Gastroesophageal sphincter (tissue), 3 donors: ENCODE measurements around the gene SNED1.

ENCODE experiments used
- EP300 ChIP-seq: sonication (generic); formaldehyde crosslinking; IDR thresholded peaks from one replicate; pipeline ENCODE4 v1.6.1; 2017; ENCODE audit warnings: antibody characterized with exemption, mild to moderate bottlenecking
- POLR2A ChIP-seq, 2 donors: fragments of 450-650 bp; IDR thresholded peaks; one replicate each; pipeline ENCODE4 v1.6.1; 2017; ENCODE audit warnings: antibody characterized with exemption in 2 of 2, mild to moderate bottlenecking in 2 of 2, moderate library complexity in 1 of 2
- POLR2AphosphoS5 ChIP-seq: sonication (generic); formaldehyde crosslinking; IDR thresholded peaks from one replicate; pipeline ENCODE4 v1.6.1; 2017; ENCODE audit warnings: antibody characterized with exemption
- TF ChIP-seq, protein P1 (sequence below), 4 experiments: fragments of 200-600 bp in 2 of 4; fragments of 450-650 bp in 2 of 4; sonication (generic) in 1 of 4; IDR thresholded peaks; one replicate each; pipeline ENCODE4 v1.5.1; 2017 to 2019; ENCODE audit warnings: antibody characterized with exemption in 4 of 4, mild to moderate bottlenecking in 2 of 4, moderate library complexity in 2 of 4

DNA sequence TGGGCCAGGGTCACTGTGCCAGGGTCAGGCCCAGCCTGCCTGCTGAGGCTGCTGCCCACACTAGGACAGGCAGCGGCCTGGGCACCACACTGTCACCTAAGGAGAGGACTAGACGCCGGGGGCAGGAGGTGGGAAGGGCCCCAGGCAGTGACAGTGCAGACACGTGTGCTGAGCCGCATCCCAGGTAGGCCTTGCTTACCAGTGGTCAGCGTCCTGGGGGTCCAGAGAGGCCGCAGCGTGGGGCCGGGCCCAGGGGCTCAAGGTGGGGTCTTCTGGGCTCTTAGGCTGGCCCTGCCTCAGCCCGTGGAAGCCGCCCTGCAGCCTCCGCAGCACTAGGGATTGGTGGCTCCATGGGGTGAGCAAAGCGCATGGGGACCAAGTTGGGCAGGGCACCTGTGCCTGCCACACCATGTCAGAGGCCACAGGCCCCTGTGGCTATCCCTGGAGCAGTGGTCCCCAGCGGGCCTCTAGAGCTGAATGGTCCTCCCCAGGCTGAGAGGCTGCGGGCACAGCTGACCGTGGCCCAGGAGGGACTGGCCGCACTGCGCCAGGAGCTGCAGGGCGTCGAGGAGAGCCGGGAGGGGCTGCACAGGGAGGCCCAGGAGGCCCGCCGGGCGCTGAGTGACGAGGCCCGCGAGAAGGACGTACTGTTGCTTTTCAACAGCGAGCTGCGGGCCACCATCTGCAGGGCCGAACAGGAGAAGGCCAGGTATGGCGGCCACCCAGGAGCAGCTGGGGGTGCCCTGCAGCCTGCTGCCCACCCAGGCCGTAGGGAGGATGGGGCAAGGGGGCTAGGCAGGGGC lies 35.2 kb upstream of the SNED1 start:
- no peak for TF ChIP-seq POLR2A (IDR thresholded peaks at IDR 0.05)
- TF ChIP-seq POLR2AphosphoS5 = no peak
- TF ChIP-seq, protein P1, sequence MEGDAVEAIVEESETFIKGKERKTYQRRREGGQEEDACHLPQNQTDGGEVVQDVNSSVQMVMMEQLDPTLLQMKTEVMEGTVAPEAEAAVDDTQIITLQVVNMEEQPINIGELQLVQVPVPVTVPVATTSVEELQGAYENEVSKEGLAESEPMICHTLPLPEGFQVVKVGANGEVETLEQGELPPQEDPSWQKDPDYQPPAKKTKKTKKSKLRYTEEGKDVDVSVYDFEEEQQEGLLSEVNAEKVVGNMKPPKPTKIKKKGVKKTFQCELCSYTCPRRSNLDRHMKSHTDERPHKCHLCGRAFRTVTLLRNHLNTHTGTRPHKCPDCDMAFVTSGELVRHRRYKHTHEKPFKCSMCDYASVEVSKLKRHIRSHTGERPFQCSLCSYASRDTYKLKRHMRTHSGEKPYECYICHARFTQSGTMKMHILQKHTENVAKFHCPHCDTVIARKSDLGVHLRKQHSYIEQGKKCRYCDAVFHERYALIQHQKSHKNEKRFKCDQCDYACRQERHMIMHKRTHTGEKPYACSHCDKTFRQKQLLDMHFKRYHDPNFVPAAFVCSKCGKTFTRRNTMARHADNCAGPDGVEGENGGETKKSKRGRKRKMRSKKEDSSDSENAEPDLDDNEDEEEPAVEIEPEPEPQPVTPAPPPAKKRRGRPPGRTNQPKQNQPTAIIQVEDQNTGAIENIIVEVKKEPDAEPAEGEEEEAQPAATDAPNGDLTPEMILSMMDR (IDR thresholded peaks at IDR 0.05) = no peak
- no peak for TF ChIP-seq EP300
